ENCODE results near the gene DYNC2I2.
A peak's percentile ranks its signal among the peaks of the same experiment; 100 is the strongest.
"Not testable (repeated sequence)": the region's sequence is repeated elsewhere in the genome, so short reads cannot be mapped to it uniquely, and the experiment has no call there.

Gene DYNC2I2

DNA sequence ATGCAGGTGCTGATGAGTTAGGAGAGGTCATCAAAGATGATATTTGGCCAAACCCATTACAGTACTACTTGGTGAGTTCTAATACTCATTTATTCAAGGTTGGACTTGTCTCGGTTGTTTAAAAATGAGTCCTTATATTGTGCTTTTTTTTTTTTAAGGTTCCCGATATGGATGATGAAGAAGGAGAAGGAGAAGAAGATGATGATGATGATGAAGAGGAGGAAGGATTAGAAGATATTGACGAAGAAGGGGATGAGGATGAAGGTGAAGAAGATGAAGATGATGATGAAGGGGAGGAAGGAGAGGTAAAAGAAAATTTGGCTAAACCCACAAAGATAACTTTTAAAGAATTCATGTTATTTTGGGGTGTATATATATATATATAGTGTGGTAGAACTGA lies 37.1 kb upstream of the DYNC2I2 start:
- H3K4me3 ChIP-seq; H3K4me1 ChIP-seq; DNase-seq (ENCODE audit: low spot score in 2 of 2); H3K9me3 ChIP-seq; H3K27me3 ChIP-seq (ENCODE audit: low read depth): not testable (repeated sequence)
- peaks cover 67% of the 10 kb centered on the region for H3K36me3 ChIP-seq (replicated peaks)
- in situ Hi-C loops (cut with MboI; ENCODE audit: low sequenced_read_pairs) = loop anchor here (5.0 kb wide), 1 partner anchor 56 kb away; no protein-coding TSS in a partner anchor

DNA sequence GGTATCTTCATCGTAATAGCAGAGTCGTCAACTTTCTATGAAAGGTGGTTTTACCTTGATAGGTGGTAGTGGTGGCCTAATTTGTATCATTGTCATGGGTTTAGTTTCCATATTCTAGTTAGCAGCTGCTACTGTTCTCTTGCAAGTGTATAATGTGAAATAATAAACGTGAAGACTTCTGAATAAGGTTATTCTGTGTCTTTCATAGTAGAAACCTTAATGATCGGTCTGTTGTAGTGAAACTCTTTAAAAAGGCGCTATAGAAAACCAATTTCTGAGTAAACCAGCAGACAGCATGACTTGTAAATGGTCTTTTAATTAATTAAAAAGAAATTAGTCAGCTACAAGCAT lies 34.0 kb upstream of the DYNC2I2 start:
- Histone ChIP-seq H3K4me1 (peaks cover 23% of the 10 kb centered on the region), H3K4me3 (peak overlapping the region; percentile 64), H3K27me3 (ENCODE audit: low read depth) (no peaks in the 10 kb centered on the region), H3K9me3 (no peaks in the 10 kb centered on the region), H3K36me3 (replicated peaks) (peaks cover 62% of the 10 kb centered on the region)
- in situ Hi-C loops (cut with MboI; ENCODE audit: low sequenced_read_pairs) = loop anchor here (5.0 kb wide), 1 partner anchor 53 kb away; no protein-coding TSS in a partner anchor
- DNase-seq (ENCODE audit: low spot score in 2 of 2) = no peak

DNA sequence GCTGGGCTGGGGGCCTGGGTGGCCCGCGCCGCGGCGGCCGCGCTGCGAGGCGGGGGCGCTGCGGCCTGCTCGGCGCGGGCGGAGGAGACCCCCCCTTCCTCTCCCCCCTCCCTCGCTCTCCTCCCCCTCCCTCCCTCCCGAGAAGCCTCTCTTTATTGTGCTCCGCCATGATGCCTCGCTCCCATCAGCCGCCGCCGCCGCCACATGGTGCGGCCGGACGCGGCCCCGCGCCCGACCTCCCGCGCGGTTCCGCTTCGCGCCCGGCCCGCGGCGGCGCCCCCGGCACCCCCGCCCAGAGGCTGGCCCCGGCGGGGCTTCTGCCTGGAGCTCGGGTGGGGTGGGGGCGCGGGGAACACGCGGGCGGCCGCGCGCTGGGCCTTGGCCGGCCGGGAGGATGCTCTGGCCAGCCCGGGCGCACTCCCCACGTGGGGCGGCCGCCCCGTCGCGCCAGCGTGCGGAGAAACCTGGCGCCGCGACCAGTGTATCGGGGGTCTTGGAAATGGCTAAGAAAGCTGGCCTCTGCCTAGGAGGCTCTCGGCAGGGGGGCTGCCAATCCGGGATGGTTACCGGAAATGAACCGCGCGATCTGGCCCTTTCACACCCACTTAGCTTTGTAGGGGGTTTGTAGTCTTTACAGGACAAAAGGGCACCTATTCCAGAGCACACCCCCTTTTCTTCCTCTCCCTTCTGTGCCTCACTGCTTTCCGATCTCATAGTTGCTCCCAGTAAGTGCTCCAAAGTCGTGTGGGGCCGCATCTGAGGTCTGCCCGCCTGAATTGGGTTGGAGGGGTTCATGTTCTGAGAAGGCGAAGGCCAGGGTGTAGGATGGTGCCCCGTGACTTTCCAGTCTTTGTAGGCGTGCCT lies 33.4 kb upstream of the DYNC2I2 start:
- in situ Hi-C loops (cut with MboI; ENCODE audit: low sequenced_read_pairs) = loop anchor here (5.0 kb wide), 1 partner anchor 53 kb away; no protein-coding TSS in a partner anchor
- DNase-seq (ENCODE audit: low spot score in 2 of 2) = peak in 1 of 2 experiments; percentile 71
- Histone ChIP-seq H3K9me3 (no peaks in the 10 kb centered on the region), H3K4me1 (peaks cover 23% of the 10 kb centered on the region), H3K27me3 (ENCODE audit: low read depth) (no peaks in the 10 kb centered on the region), H3K4me3 (peak overlapping the region; percentile 64), H3K36me3 (replicated peaks) (peaks cover 56% of the 10 kb centered on the region)

DNA sequence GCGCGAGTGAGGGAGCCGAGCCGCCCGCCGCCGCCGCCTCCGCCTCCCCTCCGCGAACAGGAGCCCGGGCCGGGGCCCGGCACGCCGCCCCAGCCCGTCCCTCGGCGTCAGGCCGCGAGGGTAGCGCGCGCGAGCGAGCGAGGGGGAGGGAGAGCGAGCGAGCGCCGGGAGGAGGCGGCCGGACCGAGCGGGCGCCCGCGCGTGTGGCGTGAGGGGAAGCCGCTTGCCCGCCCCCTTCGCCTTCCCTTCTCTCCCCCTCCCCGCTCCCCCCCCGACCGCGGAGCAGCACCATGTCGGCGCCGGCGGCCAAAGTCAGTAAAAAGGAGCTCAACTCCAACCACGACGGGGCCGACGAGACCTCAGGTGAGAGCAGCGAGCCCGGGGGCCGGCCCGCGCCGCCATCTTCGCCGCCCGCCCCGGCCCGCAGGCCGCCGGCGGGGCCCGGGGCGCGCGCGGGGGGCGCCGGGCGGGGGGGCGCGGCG lies 32.7 kb upstream of the DYNC2I2 start:
- H3K27me3 ChIP-seq (ENCODE audit: low read depth) = no peaks in the 10 kb centered on the region
- H3K9me3 ChIP-seq = no peaks in the 10 kb centered on the region
- in situ Hi-C loops (cut with MboI; ENCODE audit: low sequenced_read_pairs) = no loop called here
- peak in 1 of 2 experiments; percentile 59 for DNase-seq (ENCODE audit: low spot score in 2 of 2)
- H3K36me3 ChIP-seq (replicated peaks) = peaks cover 58% of the 10 kb centered on the region
- H3K4me1 ChIP-seq = peaks cover 26% of the 10 kb centered on the region
- H3K4me3 ChIP-seq = peak overlapping the region; percentile 43

DNA sequence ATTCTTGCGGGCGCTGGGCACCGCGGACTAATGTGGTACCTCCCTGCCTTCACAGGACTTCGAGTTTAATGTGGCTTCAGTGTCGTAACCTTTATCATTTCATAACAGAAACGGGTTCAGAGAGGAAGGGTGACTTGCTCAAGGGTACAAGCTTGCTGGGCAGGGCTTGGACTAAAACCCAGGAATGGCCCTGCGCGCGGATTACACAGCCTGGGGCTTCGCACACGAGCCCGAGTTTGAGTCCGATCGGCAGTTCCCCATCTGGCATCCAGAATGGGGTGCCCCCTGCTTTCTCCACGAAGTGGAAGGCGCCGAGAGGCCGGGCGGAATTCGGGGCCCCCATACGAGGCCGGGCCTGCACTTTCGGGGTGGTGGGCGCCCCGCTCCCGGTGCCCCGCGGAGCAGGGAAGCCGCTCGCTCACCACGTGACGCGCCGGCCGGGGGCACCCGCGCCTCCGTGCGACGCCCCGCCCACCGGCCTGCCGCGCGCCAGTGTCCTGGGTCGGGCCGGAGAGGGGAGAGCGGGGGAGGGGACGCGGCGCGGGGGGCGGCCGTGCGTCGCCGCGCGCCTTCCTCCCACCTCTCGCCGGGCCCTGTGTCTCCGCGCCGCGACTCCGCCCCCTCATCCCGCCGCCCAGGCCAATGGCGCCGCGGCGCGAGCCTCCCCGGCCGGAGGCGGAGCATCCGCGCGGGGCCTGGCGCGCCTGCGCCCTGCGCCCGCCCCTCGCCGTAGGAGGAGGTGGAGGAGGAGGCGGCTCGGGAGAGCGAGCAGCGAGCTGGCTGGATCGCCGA lies 32.0 kb upstream of the DYNC2I2 start, which contains the start of gene SET:
Gene SET, plus strand, starts transcription at position 722 of the 792 bp plus-strand sequence. CDS start 361 bp downstream, outside the sequence.
- Histone ChIP-seq H3K4me3 (peak within 1 kb of the TSS; percentile 64), H3K9me3 (no peaks in the 10 kb centered on the region), H3K36me3 (replicated peaks) (peaks cover 51% of the 10 kb centered on the region), H3K4me1 (peaks cover 26% of the 10 kb centered on the region), H3K27me3 (ENCODE audit: low read depth) (no peaks in the 10 kb centered on the region)
- in situ Hi-C loops (cut with MboI; ENCODE audit: low sequenced_read_pairs) = no loop called here
- peak; percentile 88 to 98 for DNase-seq (ENCODE audit: low spot score in 2 of 2)

DNA sequence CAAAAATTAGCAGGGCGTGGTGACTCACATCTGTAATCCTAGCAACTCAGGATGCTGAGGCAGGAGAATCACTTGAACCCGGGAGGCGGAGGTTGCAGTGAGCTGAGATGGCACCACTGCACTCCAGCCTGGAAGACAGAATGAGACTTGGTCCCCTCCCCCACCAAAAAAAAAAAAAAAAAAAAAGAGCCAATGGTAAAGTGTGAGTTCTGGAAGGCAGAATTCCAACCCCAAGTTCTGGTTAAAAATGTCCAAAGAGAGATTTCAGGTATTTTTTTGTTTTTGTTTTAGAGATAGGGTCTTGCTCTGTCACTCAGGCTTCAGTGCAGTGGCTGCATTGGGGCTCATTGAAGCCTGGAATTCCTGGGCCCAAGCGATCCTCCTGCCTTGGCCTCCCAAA lies 30.8 kb upstream of the DYNC2I2 start:
- in situ Hi-C loops (cut with MboI; ENCODE audit: low sequenced_read_pairs) = no loop called here
- no peaks in the 10 kb centered on the region for H3K9me3 ChIP-seq
- peaks cover 32% of the 10 kb centered on the region for H3K4me1 ChIP-seq

DNA sequence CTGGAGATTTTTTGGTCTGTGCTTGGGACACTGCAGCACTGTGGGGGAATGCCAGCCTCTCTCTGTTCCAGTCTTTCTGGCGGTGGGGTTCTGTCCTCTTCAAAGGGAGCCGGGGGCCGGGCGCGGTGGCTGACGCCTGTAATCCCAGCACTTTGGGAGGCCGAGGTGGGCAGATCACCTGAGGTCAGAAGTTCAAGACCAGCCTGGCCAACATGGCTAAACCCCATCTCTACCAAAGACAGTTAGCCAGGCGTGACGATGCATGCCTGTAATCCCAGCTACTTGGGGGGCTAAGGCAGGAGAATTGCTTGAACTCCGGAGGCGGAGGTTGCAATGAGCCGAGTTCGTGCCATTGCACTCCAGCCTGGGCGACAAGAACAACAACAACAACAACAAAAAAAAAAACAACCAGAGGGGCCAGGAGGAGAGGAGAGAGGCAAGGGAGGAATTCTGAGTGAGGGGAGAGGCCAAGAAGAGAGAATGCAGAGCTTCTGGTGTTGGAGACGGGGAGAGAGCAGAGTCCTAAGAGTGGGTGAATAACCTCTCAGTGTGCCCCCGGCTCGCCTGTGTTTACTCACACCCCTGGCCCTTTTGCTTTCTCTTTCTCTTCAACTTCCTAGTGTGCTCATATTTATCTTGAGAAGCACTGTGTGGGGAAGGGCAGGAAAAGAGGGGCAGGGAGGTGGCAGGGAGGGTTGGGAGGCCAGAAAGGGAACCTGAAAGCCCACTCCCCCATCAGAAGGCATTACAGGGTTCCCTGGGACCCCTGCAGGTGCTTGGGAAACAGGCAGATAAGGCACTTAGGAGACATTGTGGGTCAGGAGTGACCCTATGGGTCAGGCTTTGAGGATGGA lies 29.2 kb upstream of the DYNC2I2 start:
- in situ Hi-C loops (cut with MboI; ENCODE audit: low sequenced_read_pairs) = no loop called here
- DNase-seq (ENCODE audit: low spot score in 2 of 2) = no peak
- peaks cover 23% of the 10 kb centered on the region for H3K36me3 ChIP-seq (replicated peaks)
- H3K4me1 ChIP-seq = peaks cover 32% of the 10 kb centered on the region
- H3K4me3 ChIP-seq = peak overlapping the region; percentile 61
- no peaks in the 10 kb centered on the region for H3K27me3 ChIP-seq (ENCODE audit: low read depth)
- no peaks in the 10 kb centered on the region for H3K9me3 ChIP-seq

More for the DNA sequence above, 30.8 kb upstream of the DYNC2I2 start:
- no peak for DNase-seq (ENCODE audit: low spot score in 2 of 2)
- Histone ChIP-seq H3K4me3 (peak overlapping the region; percentile 44; the same call in 1 of the 2 replicates), H3K36me3 (replicated peaks) (peaks cover 39% of the 10 kb centered on the region), H3K27me3 (ENCODE audit: low read depth) (no peaks in the 10 kb centered on the region)

DNA sequence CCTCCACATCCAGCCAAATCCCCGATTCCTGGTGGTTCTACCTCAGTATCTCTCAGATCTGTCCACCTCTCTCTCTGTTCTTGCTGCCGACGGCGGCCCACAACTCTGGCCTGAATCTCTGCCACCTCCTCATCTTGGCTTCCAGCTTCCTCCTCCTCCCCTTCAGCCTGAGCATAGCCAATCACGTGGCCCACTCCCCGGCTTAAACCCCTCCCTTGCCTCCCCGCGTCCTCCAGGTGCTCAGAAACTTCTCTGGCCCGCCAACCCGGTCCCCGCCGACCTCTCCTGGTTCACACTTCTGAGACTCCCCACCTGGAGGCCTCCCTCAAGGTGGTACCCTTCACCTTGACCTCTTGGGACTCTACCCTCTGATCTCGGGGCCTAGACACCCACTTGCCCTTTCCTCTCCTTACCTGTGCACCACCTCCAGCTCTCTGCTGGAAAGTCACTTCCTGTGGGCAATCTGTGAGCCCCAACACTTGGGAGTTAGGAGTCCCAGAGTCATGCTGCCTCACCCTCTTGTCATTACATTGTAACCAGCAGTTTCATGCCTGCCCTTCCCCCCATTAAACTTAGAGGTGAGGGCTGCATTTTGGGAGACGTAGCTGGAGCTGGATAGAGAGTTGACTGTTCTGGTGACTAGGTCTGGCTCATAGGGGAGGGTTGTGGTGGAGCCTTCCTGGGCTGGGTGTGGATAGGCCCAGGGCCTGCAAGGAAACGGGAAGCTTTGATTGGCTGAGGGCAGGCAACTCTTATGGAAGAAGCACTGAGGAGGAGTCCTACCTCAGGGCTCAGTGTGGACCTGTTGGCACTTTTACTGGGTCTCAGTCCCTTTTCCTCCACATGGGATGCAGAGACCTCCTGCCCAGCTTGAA lies 27.9 kb upstream of the DYNC2I2 start:
- Histone ChIP-seq H3K36me3 (replicated peaks) (peaks cover 16% of the 10 kb centered on the region), H3K27me3 (ENCODE audit: low read depth) (no peaks in the 10 kb centered on the region), H3K9me3 (no peaks in the 10 kb centered on the region), H3K4me1 (peaks cover 32% of the 10 kb centered on the region), H3K4me3 (peak overlapping the region; percentile 61)
- peak; percentile 90 to 91 for DNase-seq (ENCODE audit: low spot score in 2 of 2)
- in situ Hi-C loops (cut with MboI; ENCODE audit: low sequenced_read_pairs) = no loop called here

DNA sequence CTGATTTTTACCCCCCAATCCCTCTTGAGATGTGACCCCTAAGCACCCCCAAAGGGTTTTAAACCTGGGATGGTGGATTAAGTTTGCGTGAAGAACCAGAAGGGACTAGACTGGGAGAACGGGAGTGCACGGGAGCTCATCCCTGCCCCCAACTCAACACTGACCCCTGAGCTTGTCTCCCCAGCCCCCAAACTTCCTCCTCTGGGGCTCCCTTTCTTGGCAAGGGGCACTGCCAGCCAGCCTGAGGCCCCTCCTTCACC lies 27.3 kb upstream of the DYNC2I2 start:
- H3K27me3 ChIP-seq (ENCODE audit: low read depth) = no peaks in the 10 kb centered on the region
- H3K4me1 ChIP-seq = peaks cover 32% of the 10 kb centered on the region
- H3K4me3 ChIP-seq = peak overlapping the region; percentile 61
- H3K36me3 ChIP-seq (replicated peaks) = peaks cover 16% of the 10 kb centered on the region
- DNase-seq (ENCODE audit: low spot score in 2 of 2) = no peak
- in situ Hi-C loops (cut with MboI; ENCODE audit: low sequenced_read_pairs) = no loop called here
- no peaks in the 10 kb centered on the region for H3K9me3 ChIP-seq

DNA sequence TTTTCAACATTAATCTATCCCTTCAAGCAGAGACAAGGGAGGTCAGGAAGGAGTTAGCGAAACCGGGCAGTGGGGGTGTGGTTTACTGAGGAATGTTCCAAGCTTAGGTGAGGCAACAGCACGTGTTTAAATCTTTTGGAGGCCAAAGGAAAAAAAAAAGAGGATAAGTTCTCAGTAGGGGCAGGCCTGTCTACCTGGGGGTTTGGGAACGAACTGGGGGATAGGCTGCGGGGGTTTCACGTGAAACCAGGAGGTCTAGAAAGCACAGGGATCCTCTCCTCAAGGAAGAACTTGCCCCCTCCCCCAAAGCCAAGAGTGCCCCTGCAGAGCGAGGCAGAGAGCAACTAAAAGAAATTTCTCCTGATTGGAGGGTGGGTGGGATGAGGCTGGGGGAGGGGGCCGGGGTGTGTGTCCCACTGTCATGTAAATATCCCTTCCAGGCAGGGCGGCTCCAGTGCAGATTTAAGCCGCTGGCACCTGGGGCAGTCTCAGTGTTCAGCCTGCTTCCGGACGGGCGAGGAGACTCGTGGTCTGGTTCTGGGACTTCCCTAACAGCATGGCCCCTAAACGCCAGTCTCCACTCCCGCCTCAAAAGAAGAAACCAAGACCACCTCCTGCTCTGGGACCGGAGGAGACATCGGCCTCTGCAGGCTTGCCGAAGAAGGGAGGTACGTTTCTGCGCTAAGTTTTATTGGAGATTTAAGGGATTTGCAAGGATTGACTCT lies 26.9 kb upstream of the DYNC2I2 start:
- Histone ChIP-seq H3K36me3 (replicated peaks) (peaks cover 16% of the 10 kb centered on the region), H3K9me3 (no peaks in the 10 kb centered on the region), H3K4me1 (peaks cover 30% of the 10 kb centered on the region), H3K27me3 (ENCODE audit: low read depth) (no peaks in the 10 kb centered on the region), H3K4me3 (peak overlapping the region; percentile 61)
- in situ Hi-C loops (cut with MboI; ENCODE audit: low sequenced_read_pairs) = no loop called here
- DNase-seq (ENCODE audit: low spot score in 2 of 2) = peak; percentile 96

DNA sequence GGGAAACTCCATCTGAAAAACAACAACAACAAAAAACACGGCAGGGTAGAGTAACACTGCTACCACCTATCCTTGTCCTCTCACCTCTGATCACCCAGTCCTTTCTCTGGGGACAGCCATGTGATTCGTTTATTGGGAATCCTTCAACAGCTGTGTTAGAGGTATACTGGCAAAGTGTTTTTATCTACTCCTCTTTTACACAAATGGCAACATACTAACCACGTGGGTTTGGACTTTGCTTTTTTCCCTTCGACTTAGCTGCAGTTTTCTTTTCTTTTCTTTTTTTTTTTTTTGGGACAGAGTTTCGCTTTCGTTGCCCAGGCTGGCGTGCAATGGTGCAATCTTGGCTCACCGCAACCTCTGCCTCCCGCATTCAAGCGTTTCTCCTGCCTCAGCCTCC lies 21.1 kb upstream of the DYNC2I2 start:
- H3K4me1 ChIP-seq = 0 out of 2 replicates have a peak, but pooled peaks cover under 1% of the 10 kb centered on the region
- no peaks in the 10 kb centered on the region for H3K27me3 ChIP-seq (ENCODE audit: low read depth)
- no peak for DNase-seq (ENCODE audit: low spot score in 2 of 2)
- in situ Hi-C loops (cut with MboI; ENCODE audit: low sequenced_read_pairs) = no loop called here
- no peaks in the 10 kb centered on the region for H3K9me3 ChIP-seq
- H3K4me3 ChIP-seq = no peak overlapping the region
- H3K36me3 ChIP-seq (replicated peaks) = no peaks in the 10 kb centered on the region

DNA sequence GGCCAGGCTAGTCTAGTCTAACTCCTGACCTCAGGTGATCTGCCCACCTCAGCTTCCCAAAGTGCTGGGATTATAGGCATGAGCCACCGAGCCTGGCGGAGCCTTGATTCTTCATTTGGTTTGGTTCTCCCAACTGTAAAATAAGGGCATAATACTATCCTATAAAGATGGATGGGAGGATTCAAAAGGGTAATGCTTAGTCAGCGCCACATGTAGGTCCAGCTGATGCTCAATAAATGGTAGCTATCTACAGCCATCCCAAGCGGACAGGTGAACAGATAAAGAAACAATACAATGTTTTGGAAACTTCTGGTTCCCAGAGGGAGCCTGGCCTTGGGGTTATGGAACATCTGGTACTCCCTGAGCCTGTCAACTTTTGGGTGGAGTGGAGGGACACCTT lies 18.7 kb upstream of the DYNC2I2 start:
- no peaks in the 10 kb centered on the region for H3K36me3 ChIP-seq (replicated peaks)
- no peak overlapping the region for H3K4me3 ChIP-seq
- H3K27me3 ChIP-seq (ENCODE audit: low read depth) = no peaks in the 10 kb centered on the region
- DNase-seq (ENCODE audit: low spot score in 2 of 2) = no peak
- H3K9me3 ChIP-seq = no peaks in the 10 kb centered on the region
- in situ Hi-C loops (cut with MboI; ENCODE audit: low sequenced_read_pairs) = no loop called here
- no peaks in the 10 kb centered on the region for H3K4me1 ChIP-seq
